ENCODE results near the gene KCNJ6.
"Not testable (repeated sequence)": the region's sequence is repeated elsewhere in the genome, so short reads cannot be mapped to it uniquely, and the experiment has no call there.

KCNJ6 gene

DNA sequence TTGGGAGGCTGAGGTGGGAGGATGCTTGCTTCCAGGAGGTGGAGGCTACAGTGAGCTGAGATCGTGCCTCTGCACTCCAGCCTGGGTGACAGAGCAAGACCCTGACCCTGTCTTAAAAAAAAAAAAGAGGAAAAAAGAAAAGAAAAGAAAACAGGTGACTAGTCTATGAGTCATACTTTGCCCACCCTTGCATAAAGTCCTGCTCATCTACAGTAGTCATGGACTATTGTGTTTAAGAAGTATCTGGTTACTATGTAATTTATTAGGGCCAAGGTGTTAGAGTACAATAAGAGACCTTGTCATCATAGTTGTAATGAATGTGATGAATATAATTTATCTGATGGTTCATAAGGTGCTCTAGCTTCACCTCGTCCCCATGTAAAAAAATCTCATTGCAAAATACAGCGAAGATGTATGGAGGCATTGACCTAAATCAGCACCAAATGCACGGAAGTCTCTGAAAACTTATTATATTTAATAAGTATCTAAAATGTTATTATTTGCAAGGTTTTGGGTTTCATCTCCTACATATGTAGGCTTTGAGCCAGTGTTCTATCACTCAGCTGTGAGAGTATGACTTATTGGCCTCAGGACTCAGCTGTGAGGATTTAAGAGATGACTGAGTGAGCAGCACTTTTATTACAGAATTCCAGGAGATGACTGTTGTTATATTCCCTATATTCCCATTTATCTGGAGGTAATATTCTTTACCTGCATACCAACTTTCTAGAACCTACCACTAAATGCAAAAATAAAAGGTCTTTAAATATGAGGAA is 19.9 kb upstream of the KCNJ6 start:
- TF ChIP-seq, protein P1, sequence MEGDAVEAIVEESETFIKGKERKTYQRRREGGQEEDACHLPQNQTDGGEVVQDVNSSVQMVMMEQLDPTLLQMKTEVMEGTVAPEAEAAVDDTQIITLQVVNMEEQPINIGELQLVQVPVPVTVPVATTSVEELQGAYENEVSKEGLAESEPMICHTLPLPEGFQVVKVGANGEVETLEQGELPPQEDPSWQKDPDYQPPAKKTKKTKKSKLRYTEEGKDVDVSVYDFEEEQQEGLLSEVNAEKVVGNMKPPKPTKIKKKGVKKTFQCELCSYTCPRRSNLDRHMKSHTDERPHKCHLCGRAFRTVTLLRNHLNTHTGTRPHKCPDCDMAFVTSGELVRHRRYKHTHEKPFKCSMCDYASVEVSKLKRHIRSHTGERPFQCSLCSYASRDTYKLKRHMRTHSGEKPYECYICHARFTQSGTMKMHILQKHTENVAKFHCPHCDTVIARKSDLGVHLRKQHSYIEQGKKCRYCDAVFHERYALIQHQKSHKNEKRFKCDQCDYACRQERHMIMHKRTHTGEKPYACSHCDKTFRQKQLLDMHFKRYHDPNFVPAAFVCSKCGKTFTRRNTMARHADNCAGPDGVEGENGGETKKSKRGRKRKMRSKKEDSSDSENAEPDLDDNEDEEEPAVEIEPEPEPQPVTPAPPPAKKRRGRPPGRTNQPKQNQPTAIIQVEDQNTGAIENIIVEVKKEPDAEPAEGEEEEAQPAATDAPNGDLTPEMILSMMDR (IDR thresholded peaks at IDR 0.05) = no peak
- H3K27ac ChIP-seq = no peak overlapping the region
- H3K27me3 ChIP-seq = peaks cover 25% of the 10 kb centered on the region
- H3K36me3 ChIP-seq = no peaks in the 10 kb centered on the region
- H3K4me3 ChIP-seq (ENCODE audit: low read depth in 1 of 2, low read length in 1 of 2) = no peak overlapping the region
- peaks cover 7% of the 10 kb centered on the region for H3K9me3 ChIP-seq
- H3K4me1 ChIP-seq (ENCODE audit: control insufficient read depth in 1 of 2, insufficient read depth in 1 of 2, low read depth in 1 of 2, low read length in 1 of 2) = no peaks in the 10 kb centered on the region

DNA sequence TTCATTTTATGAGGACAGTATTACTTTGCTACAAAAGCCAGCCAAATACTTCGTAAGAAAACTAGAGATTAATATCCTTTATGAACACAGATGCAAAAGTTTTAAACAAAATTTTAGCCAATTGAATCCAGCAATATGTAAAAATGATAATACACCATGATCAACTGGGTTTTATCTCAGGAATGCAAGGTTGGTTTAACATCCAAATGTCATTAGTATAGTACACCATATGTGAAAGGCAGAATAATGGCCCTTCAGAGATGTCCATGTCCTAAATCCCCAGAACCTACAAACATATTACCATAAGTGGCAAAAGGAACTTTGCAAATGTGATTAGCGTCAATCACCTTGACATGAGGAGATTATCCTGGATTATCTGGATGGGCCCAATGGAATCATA is 16.7 kb upstream of the KCNJ6 start:
- no peak overlapping the region for H3K27ac ChIP-seq
- TF ChIP-seq, protein P1 (IDR thresholded peaks at IDR 0.05) = no peak
- H3K9me3 ChIP-seq = peaks cover 7% of the 10 kb centered on the region
- no peak overlapping the region for H3K4me3 ChIP-seq (ENCODE audit: low read depth in 1 of 2, low read length in 1 of 2)
- peaks cover 35% of the 10 kb centered on the region for H3K27me3 ChIP-seq
- no peaks in the 10 kb centered on the region for H3K4me1 ChIP-seq (ENCODE audit: control insufficient read depth in 1 of 2, insufficient read depth in 1 of 2, low read depth in 1 of 2, low read length in 1 of 2)
- H3K36me3 ChIP-seq = no peaks in the 10 kb centered on the region

DNA sequence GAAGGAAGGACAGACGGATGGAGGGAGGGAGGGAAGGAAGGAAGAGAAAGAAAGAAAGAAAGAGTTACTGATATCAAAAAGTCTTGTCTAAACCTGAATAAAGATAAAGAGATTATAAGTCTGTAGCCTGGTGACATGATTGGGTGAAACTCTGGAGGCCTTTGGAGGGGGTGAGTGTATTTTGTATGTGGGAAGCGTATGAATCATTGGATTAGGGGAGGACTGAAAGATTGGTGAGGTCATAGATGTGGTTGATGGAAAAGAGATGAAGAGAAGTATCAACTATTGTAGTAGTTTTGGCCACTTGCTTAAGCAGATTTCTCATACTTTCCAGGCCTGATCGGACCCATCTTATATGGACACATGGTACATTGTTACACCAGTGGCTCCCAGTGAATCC is 11.5 kb upstream of the KCNJ6 start:
- Histone ChIP-seq H3K27ac (no peak overlapping the region), H3K9me3 (no peaks in the 10 kb centered on the region), H3K36me3 (no peaks in the 10 kb centered on the region), H3K27me3 (peaks cover 25% of the 10 kb centered on the region), H3K4me3 (ENCODE audit: low read depth in 1 of 2, low read length in 1 of 2) (no peak overlapping the region), H3K4me1 (ENCODE audit: control insufficient read depth in 1 of 2, insufficient read depth in 1 of 2, low read depth in 1 of 2, low read length in 1 of 2) (no peaks in the 10 kb centered on the region)
- TF ChIP-seq, protein P1 (IDR thresholded peaks at IDR 0.05) = no peak

DNA sequence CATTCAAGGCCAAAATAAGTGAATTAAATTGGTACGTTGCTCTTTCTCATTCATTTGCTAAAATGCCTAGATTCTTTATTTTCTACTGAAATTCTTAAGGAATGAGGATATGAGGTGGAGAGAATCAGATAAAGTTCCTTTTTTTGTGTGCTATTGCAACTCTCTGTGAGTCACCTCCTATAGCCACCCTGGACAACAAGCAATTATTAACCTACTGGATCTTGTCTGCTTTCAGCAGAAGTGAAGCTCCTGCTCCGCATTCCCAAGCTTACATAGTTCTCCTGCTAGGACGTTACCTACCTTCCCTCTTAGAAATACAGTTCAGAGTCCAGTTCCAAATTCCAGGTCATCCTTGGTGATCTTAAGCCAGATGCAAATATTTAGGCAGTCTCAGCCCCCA is 4.8 kb upstream of the KCNJ6 start:
- H3K36me3 ChIP-seq = no peaks in the 10 kb centered on the region
- no peak overlapping the region for H3K4me3 ChIP-seq (ENCODE audit: low read depth in 1 of 2, low read length in 1 of 2)
- TF ChIP-seq, protein P1 (IDR thresholded peaks at IDR 0.05) = no peak
- H3K27me3 ChIP-seq = peaks cover 70% of the 10 kb centered on the region
- H3K9me3 ChIP-seq = no peaks in the 10 kb centered on the region
- H3K4me1 ChIP-seq (ENCODE audit: control insufficient read depth in 1 of 2, insufficient read depth in 1 of 2, low read depth in 1 of 2, low read length in 1 of 2) = peaks cover 0 to 4% of the 10 kb centered on the region in 2 experiments
- no peak overlapping the region for H3K27ac ChIP-seq

DNA sequence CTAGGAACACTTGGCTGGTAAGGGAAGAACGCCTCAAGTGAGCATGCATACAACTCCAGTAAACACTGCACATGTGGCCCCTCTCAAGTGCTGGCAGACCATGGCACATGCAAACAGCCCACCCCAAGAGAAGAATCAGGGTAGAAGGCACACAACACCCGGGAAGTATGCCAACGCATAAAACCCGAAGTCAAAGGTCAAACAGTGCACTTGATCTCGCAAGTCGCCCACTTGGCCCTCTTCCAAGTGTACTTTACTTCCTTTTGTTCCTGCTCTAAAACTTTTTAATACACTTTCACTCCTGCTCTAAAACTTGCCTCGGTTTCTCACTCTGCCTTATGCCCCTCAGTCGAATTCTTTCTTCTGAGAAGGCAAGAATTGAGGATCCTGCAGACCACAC is 4.0 kb upstream of the KCNJ6 start:
- H3K36me3 ChIP-seq = not testable (repeated sequence)
- Histone ChIP-seq H3K27me3 (peaks cover 78% of the 10 kb centered on the region), H3K4me1 (ENCODE audit: control insufficient read depth in 1 of 2, insufficient read depth in 1 of 2, low read depth in 1 of 2, low read length in 1 of 2) (peaks cover 0 to 11% of the 10 kb centered on the region in 2 experiments)

DNA sequence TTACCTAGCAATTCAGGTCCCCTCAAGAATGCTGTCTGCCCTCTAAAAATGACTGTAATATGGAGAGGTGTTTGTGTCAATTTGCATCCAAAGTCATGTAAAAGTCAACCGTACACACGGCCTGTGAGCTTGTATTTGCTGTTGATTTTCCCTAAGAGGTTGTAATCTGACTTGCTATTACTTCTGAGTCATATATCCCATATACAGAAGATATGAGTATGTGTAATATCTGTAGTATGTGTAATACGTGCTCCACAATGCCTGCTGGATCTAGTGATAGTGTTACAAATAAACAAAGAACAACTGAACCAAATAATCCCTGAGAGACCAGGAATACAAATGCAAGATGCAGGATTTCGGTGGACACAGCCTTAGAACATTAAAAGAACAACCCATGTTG is 1.4 kb upstream of the KCNJ6 start:
- TF ChIP-seq, protein P1 (IDR thresholded peaks at IDR 0.05) = no peak
- H3K36me3 ChIP-seq = no peaks in the 10 kb centered on the region
- H3K4me1 ChIP-seq (ENCODE audit: control insufficient read depth in 1 of 2, insufficient read depth in 1 of 2, low read depth in 1 of 2, low read length in 1 of 2) = peaks cover 0 to 11% of the 10 kb centered on the region in 2 experiments
- H3K27me3 ChIP-seq = peaks cover 90% of the 10 kb centered on the region
- H3K4me3 ChIP-seq (ENCODE audit: low read depth in 1 of 2, low read length in 1 of 2) = no peak overlapping the region
- no peaks in the 10 kb centered on the region for H3K9me3 ChIP-seq
- no peak overlapping the region for H3K27ac ChIP-seq

More for the DNA sequence above, 4.0 kb upstream of the KCNJ6 start:
- H3K27ac ChIP-seq; H3K9me3 ChIP-seq; H3K4me3 ChIP-seq (ENCODE audit: low read depth in 1 of 2, low read length in 1 of 2): not testable (repeated sequence)
